Measurements from ENCODE around the gene ANTXRL. TPM values are rescaled to one million over a fixed set of nuclear protein-coding genes. Genes with fewer than 3 reads are reported as not detected.

The ANTXRL gene
- total RNA-seq, 2 experiments from 2014 or later, result 0.95 TPM; not detected in 1

GRCh38 chr10:46307281-46308112 is 20.7 kb downstream of the ANTXRL start:
- ChIA-PET CTCF (ENCODE audit: unreplicated experiment) (no interaction called here), POLR2A (no interaction called here)
- no peak overlapping the region for H3K4me3 ChIP-seq (ENCODE audit: low read depth, low read length, poor library complexity, severe bottlenecking)
- intact Hi-C loops (cut with micrococcal nuclease; ENCODE audit: unreplicated experiment), result no loop called here
- H4K20me1 ChIP-seq (ENCODE audit: insufficient read depth, low read length), result no peaks in the 10 kb centered on the region
- H3K36me3 ChIP-seq (ENCODE audit: insufficient read depth, low read length), result no peaks in the 10 kb centered on the region
- H3K79me2 ChIP-seq (ENCODE audit: insufficient read depth, low read depth, low read length), result no peaks in the 10 kb centered on the region
- DNase-seq (ENCODE audit: low spot score), result no peak
- H3K4me1 ChIP-seq (ENCODE audit: insufficient read depth, low read length, poor library complexity, severe bottlenecking), result no peaks in the 10 kb centered on the region
- BruUV-seq (replicated peaks), result no TSS peak
- H3K9me2 ChIP-seq (ENCODE audit: insufficient read depth, low read length), result no peaks in the 10 kb centered on the region
- H3K4me2 ChIP-seq (ENCODE audit: low read length), result no peak overlapping the region
- H3K9me3 ChIP-seq (ENCODE audit: low read length), result no peaks in the 10 kb centered on the region
- no peak for TF ChIP-seq CTCF (conservative IDR thresholded peaks at IDR 0.05; ENCODE audit: low read length)
- no peak for TF ChIP-seq EZH2phosphoT487 (IDR thresholded peaks at IDR 0.05; ENCODE audit: borderline replicate concordance, low read depth, low read length)
- no peak overlapping the region for H3K27ac ChIP-seq (ENCODE audit: low read depth, low read length, poor library complexity, severe bottlenecking)
- no peak overlapping the region for H2AFZ ChIP-seq (ENCODE audit: low read length)

- Histone ChIP-seq H3K4me2 (ENCODE audit: low read length) (no peak overlapping the region), H2AFZ (ENCODE audit: low read length) (no peak overlapping the region), H3K27ac (ENCODE audit: low read depth, low read length, poor library complexity, severe bottlenecking) (no peak overlapping the region), H3K4me3 (ENCODE audit: low read depth, low read length, poor library complexity, severe bottlenecking) (no peak overlapping the region), H4K20me1 (ENCODE audit: insufficient read depth, low read length) (no peaks in the 10 kb centered on the region), H3K36me3 (ENCODE audit: insufficient read depth, low read length) (no peaks in the 10 kb centered on the region), H3K4me1 (ENCODE audit: insufficient read depth, low read length, poor library complexity, severe bottlenecking) (no peaks in the 10 kb centered on the region), H3K79me2 (ENCODE audit: insufficient read depth, low read depth, low read length) (no peaks in the 10 kb centered on the region), H3K9me2 (ENCODE audit: insufficient read depth, low read length) (no peaks in the 10 kb centered on the region), H3K9me3 (ENCODE audit: low read length) (no peaks in the 10 kb centered on the region)
- POLR2A ChIA-PET, result no interaction called here
- DNase-seq (ENCODE audit: low spot score), result no peak
- BruUV-seq (replicated peaks), result no TSS peak
- CTCF ChIA-PET (ENCODE audit: unreplicated experiment), result no interaction called here
- TF ChIP-seq CTCF (conservative IDR thresholded peaks at IDR 0.05; ENCODE audit: low read length) (no peak), EZH2phosphoT487 (IDR thresholded peaks at IDR 0.05; ENCODE audit: borderline replicate concordance, low read depth, low read length) (no peak)
- intact Hi-C loops (cut with micrococcal nuclease; ENCODE audit: unreplicated experiment), result no loop called here
Measured at GRCh38 chr10:46308113-46308415, 21.3 kb downstream of the ANTXRL start.

GRCh38 chr10:46308666-46309450 is 22.1 kb downstream of the ANTXRL start:
- Histone ChIP-seq H3K4me2 (ENCODE audit: low read length) (no peak overlapping the region), H3K27ac (ENCODE audit: low read depth, low read length, poor library complexity, severe bottlenecking) (no peak overlapping the region), H3K79me2 (ENCODE audit: insufficient read depth, low read depth, low read length) (no peaks in the 10 kb centered on the region), H3K9me2 (ENCODE audit: insufficient read depth, low read length) (no peaks in the 10 kb centered on the region), H4K20me1 (ENCODE audit: insufficient read depth, low read length) (no peaks in the 10 kb centered on the region), H3K4me3 (ENCODE audit: low read depth, low read length, poor library complexity, severe bottlenecking) (no peak overlapping the region), H2AFZ (ENCODE audit: low read length) (no peak overlapping the region), H3K9me3 (ENCODE audit: low read length) (no peaks in the 10 kb centered on the region), H3K36me3 (ENCODE audit: insufficient read depth, low read length) (no peaks in the 10 kb centered on the region), H3K4me1 (ENCODE audit: insufficient read depth, low read length, poor library complexity, severe bottlenecking) (no peaks in the 10 kb centered on the region)
- no TSS peak for BruUV-seq (replicated peaks)
- no peak for TF ChIP-seq EZH2phosphoT487 (IDR thresholded peaks at IDR 0.05; ENCODE audit: borderline replicate concordance, low read depth, low read length)
- no peak for TF ChIP-seq CTCF (conservative IDR thresholded peaks at IDR 0.05; ENCODE audit: low read length)
- DNase-seq (ENCODE audit: low spot score), result no peak
- ChIA-PET CTCF (ENCODE audit: unreplicated experiment) (no interaction called here), POLR2A (interaction anchor here (0.5 kb wide), 1 partner anchor 201 kb away, joined by 4 read pairs; no protein-coding TSS in a partner anchor)
- intact Hi-C loops (cut with micrococcal nuclease; ENCODE audit: unreplicated experiment), result no loop called here
